GM13977 (cell line): ENCODE measurements around the gene DUSP16.

Source experiments
- DNase-seq: peaks from one replicate; pipeline ENCODE4 v3.0.0; 2012; ENCODE audit warnings: low spot score
- in situ Hi-C: fragments of 300-500 bp; cut with MboI; formaldehyde crosslinking; loops from one replicate; pipeline ENCODE4 v1.12.0; 2022; ENCODE audit warnings: low sequenced_read_pairs, low pct_unique_long_range_greater_than_20kb, mixed read lengths, inconsistent platforms; ENCODE audit not compliant: unreplicated experiment
- TF ChIP-seq, protein P1 (sequence below): IDR thresholded peaks from 2 replicates; pipeline ENCODE4 v1.5.1; 2012; ENCODE audit warnings: mild to moderate bottlenecking, control low read depth; ENCODE audit not compliant: insufficient read depth; ENCODE audit errors: extremely low read depth, missing control alignments

The DUSP16 gene

DNA sequence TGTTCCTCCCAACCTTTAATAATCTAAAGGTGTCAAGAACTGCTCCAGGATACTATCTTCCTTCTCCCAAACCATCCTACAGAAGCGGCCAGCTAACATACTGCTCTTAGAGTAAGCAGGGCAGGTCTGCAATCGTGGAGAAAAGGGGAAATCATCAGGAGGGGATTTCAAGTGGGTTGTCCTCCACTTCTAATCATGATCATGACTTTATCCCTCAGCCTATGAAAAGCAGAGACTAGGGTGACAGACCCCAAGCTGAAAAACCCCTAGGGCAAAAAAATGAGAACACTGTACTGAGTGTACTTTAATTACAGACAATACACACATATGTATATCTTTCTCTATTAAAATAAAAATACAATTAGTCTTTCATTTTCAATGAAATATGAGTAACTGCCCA, 13.9 kb downstream of the DUSP16 start:
- TF ChIP-seq, protein P1, sequence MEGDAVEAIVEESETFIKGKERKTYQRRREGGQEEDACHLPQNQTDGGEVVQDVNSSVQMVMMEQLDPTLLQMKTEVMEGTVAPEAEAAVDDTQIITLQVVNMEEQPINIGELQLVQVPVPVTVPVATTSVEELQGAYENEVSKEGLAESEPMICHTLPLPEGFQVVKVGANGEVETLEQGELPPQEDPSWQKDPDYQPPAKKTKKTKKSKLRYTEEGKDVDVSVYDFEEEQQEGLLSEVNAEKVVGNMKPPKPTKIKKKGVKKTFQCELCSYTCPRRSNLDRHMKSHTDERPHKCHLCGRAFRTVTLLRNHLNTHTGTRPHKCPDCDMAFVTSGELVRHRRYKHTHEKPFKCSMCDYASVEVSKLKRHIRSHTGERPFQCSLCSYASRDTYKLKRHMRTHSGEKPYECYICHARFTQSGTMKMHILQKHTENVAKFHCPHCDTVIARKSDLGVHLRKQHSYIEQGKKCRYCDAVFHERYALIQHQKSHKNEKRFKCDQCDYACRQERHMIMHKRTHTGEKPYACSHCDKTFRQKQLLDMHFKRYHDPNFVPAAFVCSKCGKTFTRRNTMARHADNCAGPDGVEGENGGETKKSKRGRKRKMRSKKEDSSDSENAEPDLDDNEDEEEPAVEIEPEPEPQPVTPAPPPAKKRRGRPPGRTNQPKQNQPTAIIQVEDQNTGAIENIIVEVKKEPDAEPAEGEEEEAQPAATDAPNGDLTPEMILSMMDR, result no peak
- DNase-seq, result no peak
- in situ Hi-C loops, result no loop called here

DNA sequence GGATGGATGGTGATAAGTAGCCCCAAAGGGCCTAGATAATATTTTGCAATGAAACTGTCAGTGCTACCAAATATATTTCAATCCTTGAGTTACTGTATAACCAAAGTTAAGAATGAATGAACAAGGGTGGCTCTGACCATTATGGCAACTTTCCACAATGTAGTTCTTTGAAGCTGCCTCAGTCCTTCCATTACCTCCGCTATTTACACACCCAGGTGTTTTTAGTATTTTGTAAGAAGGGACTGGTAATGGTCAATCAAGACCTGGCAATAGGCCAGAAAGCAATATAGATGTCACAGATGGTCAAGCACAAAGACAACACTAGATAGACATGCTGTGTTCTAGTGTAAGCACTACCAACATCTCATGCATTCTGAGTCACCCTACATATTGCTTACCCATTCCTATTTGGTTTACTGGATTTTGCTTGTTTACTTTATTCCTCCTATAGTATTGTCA, 16.3 kb downstream of the DUSP16 start:
- DNase-seq, result no peak
- in situ Hi-C loops, result no loop called here
- TF ChIP-seq, protein P1, result no peak

DNA sequence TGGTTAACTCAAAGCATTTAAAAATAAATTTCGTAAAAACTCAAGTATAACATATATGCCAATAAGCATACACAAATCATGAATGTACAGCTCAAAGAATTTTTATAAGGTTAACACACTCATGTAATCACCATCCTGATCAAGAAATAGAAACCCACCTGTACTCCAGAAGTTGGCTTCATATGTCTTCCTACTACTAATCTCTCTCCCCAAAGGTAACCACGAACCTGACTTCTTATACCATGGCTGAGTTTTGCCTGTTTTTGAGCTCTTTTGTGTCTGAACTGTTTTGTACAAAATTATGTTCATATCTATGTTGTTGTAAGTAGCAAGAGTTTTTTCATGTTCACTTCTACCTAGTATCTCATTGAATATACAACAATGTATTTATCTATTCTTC, 18.7 kb downstream of the DUSP16 start:
- no peak for DNase-seq
- TF ChIP-seq, protein P1, result no peak
- in situ Hi-C loops, result no loop called here

DNA sequence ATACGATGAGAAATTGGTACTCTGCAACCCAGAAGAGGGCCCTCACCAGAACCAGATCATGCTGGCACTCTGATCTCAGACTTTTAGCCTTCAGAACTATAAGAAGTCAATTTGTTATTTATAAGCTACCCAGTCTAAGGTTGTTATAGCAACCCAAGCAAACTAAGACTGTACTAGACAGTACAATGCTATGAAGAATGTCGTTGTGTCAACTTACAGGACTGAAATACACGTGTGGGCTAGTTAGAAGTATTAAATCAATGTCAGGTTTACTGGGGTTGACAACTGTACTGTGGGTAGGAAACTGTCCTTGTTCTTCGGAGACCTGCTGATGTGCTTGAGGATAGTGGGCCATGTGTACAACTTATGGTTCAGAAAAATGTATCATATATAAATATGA, 19.7 kb downstream of the DUSP16 start:
- TF ChIP-seq, protein P1, result no peak
- DNase-seq, result no peak
- in situ Hi-C loops, result no loop called here

DNA sequence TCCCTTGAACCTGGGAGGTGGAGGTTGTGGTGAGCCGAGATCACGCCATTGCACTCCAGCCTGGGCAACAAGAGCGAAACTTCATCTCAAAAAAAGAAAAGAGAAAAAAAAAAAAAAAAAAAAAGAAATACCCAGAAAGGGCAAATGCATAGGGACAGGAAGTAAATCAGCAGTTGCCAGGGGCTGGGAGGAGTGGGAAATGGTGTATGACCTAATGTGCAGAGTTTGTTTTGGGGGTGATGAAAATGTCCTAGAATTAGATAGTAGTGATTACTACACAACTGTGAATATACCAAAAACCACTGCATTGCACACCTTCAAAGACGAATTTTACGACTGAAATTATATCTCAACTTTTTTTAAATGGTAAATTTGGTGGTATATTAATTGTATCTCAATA, 20.4 kb downstream of the DUSP16 start:
- DNase-seq, result no peak
- in situ Hi-C loops, result no loop called here
- TF ChIP-seq, protein P1, result no peak

DNA sequence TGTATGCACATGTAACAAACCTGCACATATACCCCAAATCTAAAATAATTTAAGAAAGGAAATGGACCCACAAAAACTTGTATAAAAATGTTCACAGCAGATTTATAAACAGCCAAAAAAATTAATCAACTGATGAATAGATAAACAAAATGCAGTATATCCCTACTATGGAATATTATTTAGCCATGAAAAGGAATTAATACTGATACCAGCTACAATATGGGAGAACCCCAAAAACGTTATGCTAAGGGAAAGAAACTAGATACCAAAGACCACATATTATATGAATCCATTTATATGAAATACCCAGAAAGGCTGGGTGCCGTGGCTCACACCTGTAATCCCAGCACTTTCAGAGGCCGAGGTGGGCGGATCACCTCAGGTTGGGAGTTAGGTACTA, 20.9 kb downstream of the DUSP16 start:
- in situ Hi-C loops, result no loop called here

More for the DNA sequence above, 20.9 kb downstream of the DUSP16 start:
- TF ChIP-seq, protein P1, result no peak
- no peak for DNase-seq
